SU-DHL-6 (cell line): ENCODE measurements around the gene PDPK1.
"Not testable (repeated sequence)": the region's sequence is repeated elsewhere in the genome, so short reads cannot be mapped to it uniquely, and the experiment has no call there.

Experiments used
- H2AFZ ChIP-seq: fragments of 200-600 bp; sonication (generic); 2 replicates; pipeline ENCODE4 v1.6.1; 2014; ENCODE audit warnings: low read depth, mild to moderate bottlenecking, moderate library complexity, mixed read lengths, antibody characterized with exemption, low read length; ENCODE audit not compliant: severe bottlenecking
- H3F3A ChIP-seq: fragments of 200-600 bp; shearing (Covaris generic); 2 replicates; pipeline ENCODE4 v1.6.0; 2016; ENCODE audit warnings: antibody characterized with exemption, mild to moderate bottlenecking; ENCODE audit not compliant: insufficient read depth
- H3K27ac ChIP-seq: fragments of 200-600 bp; sonication (generic); 2 replicates; pipeline ENCODE4 v1.5.1; 2016; ENCODE audit warnings: low read depth, mild to moderate bottlenecking, low read length, moderate library complexity, mixed read lengths
- H3K27me3 ChIP-seq: fragments of 200-600 bp; sonication (generic), shearing (Covaris generic); 2 replicates; pipeline ENCODE4 v1.6.0; 2014; ENCODE audit warnings: mild to moderate bottlenecking, low read length
- H3K36me3 ChIP-seq: fragments of 200-600 bp; sonication (generic); 2 replicates; pipeline ENCODE4 v1.6.1; 2014; ENCODE audit warnings: mild to moderate bottlenecking, low read length, mixed read lengths
- H3K4me2 ChIP-seq: fragments of 300-600, 200-600 bp; shearing (Covaris generic), sonication (generic); 2 replicates; pipeline ENCODE4 v1.6.0; 2014; ENCODE audit warnings: low read length, low read depth, mild to moderate bottlenecking; ENCODE audit not compliant: poor library complexity, severe bottlenecking
- H3K4me3 ChIP-seq: fragments of 200-600 bp; sonication (generic); 2 replicates; pipeline ENCODE4 v1.5.1; 2014; ENCODE audit warnings: antibody characterized with exemption, low read length, mild to moderate bottlenecking, mixed read lengths; ENCODE audit not compliant: insufficient read depth, poor library complexity, severe bottlenecking
- H3K79me2 ChIP-seq: fragments of 200-600 bp; sonication (generic); 2 replicates; pipeline ENCODE4 v1.6.1; 2014; ENCODE audit warnings: mild to moderate bottlenecking, low read length, moderate library complexity; ENCODE audit not compliant: insufficient read depth
- H3K9ac ChIP-seq: fragments of 200-600 bp; sonication (generic); 2 replicates; pipeline ENCODE4 v1.7.0; 2014; ENCODE audit warnings: mild to moderate bottlenecking, low read length
- H3K9me2 ChIP-seq: fragments of 200-600 bp; sonication (generic); replicated peaks from 2 replicates; pipeline ENCODE4 v1.6.1; 2014; ENCODE audit warnings: low read length; ENCODE audit not compliant: insufficient read depth
- H3K9me3 ChIP-seq: fragments of 200-600 bp; sonication (generic); 2 replicates; pipeline ENCODE4 v1.6.1; 2014; ENCODE audit warnings: low read length, mixed read lengths; ENCODE audit not compliant: insufficient read depth
- H4K20me1 ChIP-seq: fragments of 200-600 bp; sonication (generic); 2 replicates; pipeline ENCODE4 v1.6.1; 2014; ENCODE audit warnings: low read depth, mild to moderate bottlenecking, antibody characterized with exemption, low read length, moderate library complexity, mixed read lengths

PDPK1 gene

GRCh38 chr16:2541409-2541808 is 3.6 kb downstream of the PDPK1 start:
- H3F3A ChIP-seq, H3K9me3 ChIP-seq, H3K36me3 ChIP-seq, H3K9ac ChIP-seq, H2AFZ ChIP-seq, H3K9me2 ChIP-seq, H4K20me1 ChIP-seq, H3K27me3 ChIP-seq, H3K27ac ChIP-seq, H3K4me3 ChIP-seq: not testable (repeated sequence)
- H3K4me2 ChIP-seq, result peak overlapping the region; percentile 3
- H3K79me2 ChIP-seq, result peaks cover 55% of the 10 kb centered on the region

GRCh38 chr16:2543771-2544170 is 6.0 kb downstream of the PDPK1 start:
- not testable (repeated sequence) for H3K9ac ChIP-seq, H3F3A ChIP-seq, H3K4me3 ChIP-seq, H3K9me2 ChIP-seq, H3K9me3 ChIP-seq, H3K36me3 ChIP-seq, H3K27ac ChIP-seq, H2AFZ ChIP-seq, H3K27me3 ChIP-seq, H3K4me2 ChIP-seq, H4K20me1 ChIP-seq
- H3K79me2 ChIP-seq, result peaks cover 54% of the 10 kb centered on the region

DNA sequence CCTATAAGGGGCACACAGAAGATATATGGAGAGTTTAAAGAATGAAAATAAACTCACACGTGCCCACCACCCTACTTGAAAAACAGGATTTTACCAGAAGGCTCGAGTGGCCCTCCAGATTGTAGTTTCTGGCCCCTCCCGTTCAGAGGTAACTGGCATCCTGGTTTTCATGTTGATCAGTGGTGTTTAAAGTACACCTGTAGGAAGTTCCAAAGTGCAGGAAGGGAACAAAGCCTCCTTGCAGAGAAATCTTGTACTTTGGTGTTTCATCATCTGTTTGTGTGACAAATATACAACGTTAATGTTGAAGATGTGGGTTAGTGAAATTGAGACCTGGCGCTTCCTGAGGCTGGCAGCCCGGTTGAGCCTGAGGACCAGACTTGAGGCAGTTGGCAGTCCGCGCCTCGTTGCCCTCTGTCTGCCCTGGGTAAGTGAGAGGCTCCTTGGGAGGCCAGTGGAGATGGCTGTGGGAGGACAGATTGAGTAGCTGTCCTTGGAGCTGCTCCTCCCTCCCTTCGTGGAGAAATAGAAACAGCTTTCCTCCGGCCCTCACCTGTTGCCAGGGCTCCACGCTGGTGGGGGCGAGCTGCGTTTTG is 12.6 kb downstream of the PDPK1 start:
- H4K20me1 ChIP-seq, H3K9ac ChIP-seq, H3K27me3 ChIP-seq, H3K36me3 ChIP-seq, H3K4me2 ChIP-seq, H3F3A ChIP-seq, H3K9me3 ChIP-seq, H3K4me3 ChIP-seq, H2AFZ ChIP-seq, H3K9me2 ChIP-seq, H3K27ac ChIP-seq: not testable (repeated sequence)
- peaks cover 18% of the 10 kb centered on the region for H3K79me2 ChIP-seq

GRCh38 chr16:2551420-2551889 is 13.6 kb downstream of the PDPK1 start:
- not testable (repeated sequence) for H2AFZ ChIP-seq, H3K79me2 ChIP-seq, H3F3A ChIP-seq, H3K4me3 ChIP-seq, H4K20me1 ChIP-seq, H3K9me2 ChIP-seq, H3K9ac ChIP-seq, H3K27ac ChIP-seq, H3K36me3 ChIP-seq, H3K9me3 ChIP-seq, H3K27me3 ChIP-seq, H3K4me2 ChIP-seq

GRCh38 chr16:2554709-2555425 is 17.0 kb downstream of the PDPK1 start:
- not testable (repeated sequence) for H3K79me2 ChIP-seq, H3K9me3 ChIP-seq, H3K36me3 ChIP-seq, H3K9me2 ChIP-seq, H3K9ac ChIP-seq, H3K27me3 ChIP-seq, H3K4me3 ChIP-seq, H3F3A ChIP-seq, H2AFZ ChIP-seq, H4K20me1 ChIP-seq, H3K4me2 ChIP-seq, H3K27ac ChIP-seq

DNA sequence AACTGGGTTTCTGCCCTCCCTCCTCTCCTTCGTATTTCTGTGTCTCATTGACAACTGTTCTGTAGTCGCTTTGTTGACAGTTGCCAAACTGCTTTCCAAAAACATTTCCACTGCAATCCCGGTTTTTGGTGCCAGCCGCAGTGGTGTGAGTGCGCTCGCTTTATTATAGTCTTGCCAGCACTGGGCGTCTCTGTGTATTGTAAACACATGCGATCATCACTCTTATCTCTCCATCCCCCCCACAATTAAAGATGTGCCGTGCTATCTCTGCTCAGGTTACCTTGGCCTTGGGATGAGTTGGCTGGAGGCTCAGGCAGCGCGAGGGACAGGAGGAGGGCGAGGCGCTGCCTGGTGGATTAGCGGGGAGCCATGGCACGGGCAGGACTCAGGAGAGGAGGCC is 19.3 kb downstream of the PDPK1 start:
- H3K4me3 ChIP-seq, H3K9me3 ChIP-seq, H3K36me3 ChIP-seq, H3K4me2 ChIP-seq, H3K79me2 ChIP-seq, H4K20me1 ChIP-seq, H3K27ac ChIP-seq, H2AFZ ChIP-seq, H3K27me3 ChIP-seq, H3F3A ChIP-seq, H3K9ac ChIP-seq, H3K9me2 ChIP-seq: not testable (repeated sequence)

DNA sequence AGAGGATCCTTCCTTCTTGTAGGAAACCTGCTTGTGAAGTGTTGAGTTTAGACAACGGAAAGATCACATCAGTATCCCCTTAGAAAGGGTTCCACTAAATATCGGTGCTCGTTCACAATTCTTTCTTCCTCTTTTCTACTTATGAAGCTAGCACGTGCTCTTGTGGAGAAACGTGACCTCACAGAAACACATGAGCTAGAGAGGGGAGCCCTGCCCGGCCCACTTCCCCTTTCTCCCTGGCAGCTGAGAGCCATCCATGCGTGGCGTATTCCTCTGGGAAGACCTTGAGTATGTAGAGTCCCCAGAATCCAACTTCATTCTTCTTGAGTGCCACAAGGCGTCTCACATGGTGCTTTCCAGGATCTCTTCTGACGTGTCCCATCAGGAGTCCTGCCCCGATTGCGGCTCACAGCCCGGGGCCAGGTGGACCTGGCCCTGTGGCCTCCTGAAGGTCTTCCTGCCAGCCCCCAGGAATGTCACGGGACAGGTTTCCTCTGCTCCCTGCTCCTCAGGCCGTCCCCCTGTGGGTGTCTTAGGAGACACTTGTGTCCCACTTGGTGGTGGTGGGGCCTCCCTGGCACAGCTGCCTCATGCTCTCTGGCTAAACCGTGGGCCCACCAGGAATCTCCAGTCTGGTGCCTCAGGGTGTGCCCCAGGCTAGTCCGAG is 22.4 kb downstream of the PDPK1 start:
- not testable (repeated sequence) for H3K9me3 ChIP-seq, H3K9me2 ChIP-seq, H3K4me3 ChIP-seq, H3K4me2 ChIP-seq, H3K27ac ChIP-seq, H3K79me2 ChIP-seq, H3F3A ChIP-seq, H3K36me3 ChIP-seq, H3K27me3 ChIP-seq, H2AFZ ChIP-seq, H4K20me1 ChIP-seq, H3K9ac ChIP-seq

DNA sequence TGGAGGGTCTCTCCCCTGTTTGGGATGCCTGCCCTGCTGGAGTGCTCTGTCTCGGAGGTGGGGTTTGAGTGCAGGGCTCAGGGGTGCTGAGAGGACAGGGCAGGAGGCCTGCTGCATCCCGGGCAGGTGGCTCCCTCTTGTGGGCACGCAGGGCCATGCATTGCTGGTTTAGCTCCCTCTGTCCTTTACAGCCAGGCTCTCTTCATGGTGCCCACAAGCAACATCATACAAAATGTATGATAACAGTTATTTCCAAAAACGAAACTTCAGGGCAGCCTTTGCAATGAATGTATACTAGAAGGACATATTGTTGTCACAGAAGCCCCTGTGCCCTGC is 22.9 kb downstream of the PDPK1 start:
- not testable (repeated sequence) for H3K79me2 ChIP-seq, H3K27ac ChIP-seq

More for the DNA sequence above, 22.9 kb downstream of the PDPK1 start:
- H3K36me3 ChIP-seq, H3K9me3 ChIP-seq, H3K9me2 ChIP-seq, H3K9ac ChIP-seq, H2AFZ ChIP-seq, H4K20me1 ChIP-seq, H3K27me3 ChIP-seq, H3K4me3 ChIP-seq, H3K4me2 ChIP-seq, H3F3A ChIP-seq: not testable (repeated sequence)
